GM19324 (cell line): ENCODE data around the gene ALPL.
"Not testable (repeated sequence)": the region's sequence is repeated elsewhere in the genome, so short reads cannot be mapped to it uniquely, and the experiment has no call there.

Experiments used
- ATAC-seq: cut with Tn5 transposase; IDR thresholded peaks from one replicate; pipeline ENCODE4 v1.9.1; 2021; ENCODE audit warnings: mild to moderate bottlenecking, moderate library complexity; ENCODE audit not compliant: unreplicated experiment, low FRiP score

ALPL gene

DNA sequence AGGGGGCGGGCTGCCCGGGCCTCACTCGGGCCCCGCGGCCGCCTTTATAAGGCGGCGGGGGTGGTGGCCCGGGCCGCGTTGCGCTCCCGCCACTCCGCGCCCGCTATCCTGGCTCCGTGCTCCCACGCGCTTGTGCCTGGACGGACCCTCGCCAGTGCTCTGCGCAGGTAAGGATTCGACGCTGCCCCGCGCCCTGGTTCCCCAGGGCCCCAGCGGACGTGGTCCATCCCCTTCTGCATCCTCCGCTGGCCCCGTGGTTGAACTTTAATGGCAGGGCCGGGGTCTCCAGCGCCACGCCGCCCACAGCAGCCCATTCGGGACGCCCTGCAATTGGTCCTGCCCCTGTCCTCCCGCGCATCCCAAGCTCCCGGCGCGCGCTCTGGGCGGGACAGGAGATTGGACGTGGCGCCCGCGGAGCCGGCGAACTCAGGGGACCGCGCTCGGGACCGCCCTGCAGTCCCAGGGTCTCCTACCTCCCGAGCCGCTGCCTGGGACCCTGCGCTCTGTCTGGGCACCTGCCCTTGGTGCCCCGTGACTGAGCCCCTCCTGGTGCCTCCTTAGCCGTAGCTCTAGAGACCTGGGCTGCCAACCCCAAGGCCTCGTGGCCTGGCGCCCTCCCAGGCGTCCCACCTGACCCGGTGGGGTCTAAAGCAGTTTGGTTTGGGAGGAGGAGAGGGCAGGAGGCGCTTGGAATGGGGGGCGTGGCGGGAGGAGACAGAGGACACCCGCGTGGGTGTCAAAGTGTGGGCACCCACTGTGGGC lies at the start of gene ALPL:
ALPL (plus strand) TSS at position 73 of the 762 bp plus-strand sequence. CDS start 44,659 bp downstream, outside the sequence.
- ATAC-seq: no peak

DNA sequence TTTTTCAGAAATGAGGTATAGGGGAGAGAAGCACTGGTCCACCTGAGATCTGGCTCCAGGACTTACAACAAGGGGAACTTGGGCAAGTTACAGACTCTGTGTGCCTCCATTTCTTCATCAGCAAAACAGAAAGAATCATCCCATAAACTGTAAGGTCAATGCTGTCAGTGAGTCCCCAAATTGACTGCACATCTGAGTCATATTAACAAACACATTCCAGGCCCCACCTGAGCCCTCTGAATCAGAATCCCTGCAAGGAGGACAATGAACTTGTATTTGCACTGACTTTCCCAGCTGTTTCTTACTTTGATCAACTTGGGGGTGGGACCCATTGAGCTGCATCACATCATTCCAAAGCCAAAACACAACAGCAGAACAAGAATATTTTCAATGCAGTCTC lies 44.1 kb upstream of the ALPL start:
- ATAC-seq: not testable (repeated sequence)

- ATAC-seq: not testable (repeated sequence)
These were observed 41.3 kb upstream of the ALPL start for GRCh38 chr1:21467946-21468345.

- no peak for ATAC-seq
These were observed 40.6 kb upstream of the ALPL start for GRCh38 chr1:21468599-21468998.

- no peak for ATAC-seq
These were observed 39.6 kb upstream of the ALPL start for GRCh38 chr1:21469581-21469980.

- ATAC-seq: no peak
These were observed 36.4 kb upstream of the ALPL start for GRCh38 chr1:21472861-21473260.

- ATAC-seq: no peak
These were observed 30.9 kb upstream of the ALPL start for GRCh38 chr1:21478356-21478755.

DNA sequence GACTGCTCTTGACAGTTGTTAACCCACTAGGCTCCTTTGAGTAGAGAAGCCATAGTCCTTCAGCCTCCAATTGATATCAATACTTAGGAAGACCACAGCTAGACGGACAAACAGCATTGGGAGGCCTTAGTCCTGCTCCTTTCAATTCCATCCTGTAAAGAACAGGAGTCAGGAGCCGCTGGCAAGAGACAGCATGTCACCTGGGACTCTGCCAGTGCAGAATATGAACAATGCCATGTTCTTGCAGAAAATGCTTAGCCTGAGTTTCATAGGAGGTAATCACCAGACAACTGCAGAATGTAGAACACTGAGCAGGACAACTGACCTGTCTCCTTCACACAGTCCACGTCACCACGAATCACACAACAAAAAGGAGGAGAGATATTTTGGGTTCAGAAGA lies 25.3 kb upstream of the ALPL start:
- ATAC-seq: not testable (repeated sequence)

GRCh38 chr1:21489146-21489545 lies 20.1 kb upstream of the ALPL start:
- ATAC-seq: no peak

DNA sequence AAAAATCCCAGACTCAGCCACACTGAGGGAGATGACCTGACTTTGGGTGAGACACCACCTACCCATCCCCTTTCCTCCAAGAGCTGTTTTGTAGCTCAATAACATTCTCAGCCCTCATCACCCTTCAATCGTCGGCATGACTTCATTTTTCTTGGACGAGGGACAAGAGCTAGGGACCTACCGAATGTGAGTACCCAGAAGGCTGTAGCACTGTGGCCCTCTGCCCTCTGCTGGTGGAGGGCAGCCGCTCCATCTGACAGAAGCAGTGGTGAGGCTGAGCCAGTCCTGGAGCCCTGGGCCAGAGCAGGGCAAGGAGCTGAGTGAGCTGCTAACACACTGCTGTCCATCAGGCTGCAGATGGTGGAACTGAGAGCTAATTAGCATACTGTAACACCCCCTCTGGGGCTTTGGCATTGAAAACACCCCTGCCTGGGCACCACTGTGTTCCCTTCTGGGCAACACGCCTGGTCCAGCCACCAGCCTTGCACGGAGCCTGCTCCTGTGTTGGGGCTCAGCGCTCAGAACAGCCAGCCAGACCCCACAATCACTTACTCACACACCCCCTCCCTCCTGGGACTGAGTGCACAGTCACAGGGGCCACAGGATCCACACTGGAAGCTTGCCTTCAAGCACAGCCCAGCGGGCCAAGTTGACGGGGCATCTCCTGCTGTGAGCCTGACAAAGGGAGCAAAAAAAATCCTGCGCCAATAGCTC lies 18.3 kb upstream of the ALPL start:
- no peak for ATAC-seq

DNA sequence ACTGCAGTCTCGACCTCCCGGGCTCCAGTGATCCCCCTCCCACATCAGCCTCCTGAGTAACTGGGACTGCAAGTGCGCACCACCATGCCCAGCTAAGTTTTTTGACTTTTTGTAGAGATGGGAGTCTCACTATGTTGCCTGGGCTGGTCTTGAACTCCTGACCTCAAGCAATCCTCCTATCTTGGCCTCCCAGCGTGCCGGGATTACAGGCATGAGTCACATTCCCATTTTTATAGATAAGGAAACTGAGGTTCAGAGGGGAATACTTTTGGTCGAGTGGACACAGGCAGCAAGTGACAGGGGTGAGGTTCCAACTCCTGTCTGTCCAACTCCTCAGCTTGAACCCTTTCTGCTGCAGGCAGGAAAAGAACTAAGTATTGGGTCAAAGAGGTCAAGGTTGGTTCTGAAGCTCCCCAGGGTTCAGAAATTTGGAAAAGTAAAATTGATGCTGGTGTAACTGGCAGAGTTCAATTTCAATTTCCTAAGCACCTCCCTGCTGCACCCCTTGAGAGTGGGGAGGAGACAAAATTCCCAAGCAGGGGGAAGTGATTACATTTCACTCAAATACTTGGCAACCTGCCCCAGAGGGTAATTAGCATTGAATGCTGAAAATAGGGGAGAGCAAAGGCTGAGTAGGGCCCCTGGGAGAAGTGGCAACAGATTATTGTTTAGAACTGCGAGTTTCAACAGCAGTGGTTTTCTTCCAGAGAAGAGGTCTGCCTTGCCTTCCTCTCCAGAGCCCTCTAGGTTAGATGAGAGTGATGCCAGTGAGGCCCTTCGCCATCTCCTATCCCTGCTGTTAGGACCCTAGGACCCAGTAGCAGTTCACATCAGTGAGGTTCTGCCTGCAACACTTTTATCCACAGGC lies 17.5 kb upstream of the ALPL start:
- ATAC-seq: no peak

- ATAC-seq: no peak
These were observed 16.9 kb upstream of the ALPL start for GRCh38 chr1:21492356-21492625.

GRCh38 chr1:21494196-21494595 lies 15.0 kb upstream of the ALPL start:
- ATAC-seq: no peak

GRCh38 chr1:21495225-21495820 lies 13.9 kb upstream of the ALPL start:
- no peak for ATAC-seq

- no peak for ATAC-seq
These were observed 13.2 kb upstream of the ALPL start for GRCh38 chr1:21496063-21496462.

- ATAC-seq: no peak
These were observed 12.3 kb upstream of the ALPL start for GRCh38 chr1:21496886-21497285.

GRCh38 chr1:21497466-21498061 lies 11.7 kb upstream of the ALPL start:
- ATAC-seq: no peak

GRCh38 chr1:21499283-21499950 lies 9.8 kb upstream of the ALPL start:
- ATAC-seq: no peak

DNA sequence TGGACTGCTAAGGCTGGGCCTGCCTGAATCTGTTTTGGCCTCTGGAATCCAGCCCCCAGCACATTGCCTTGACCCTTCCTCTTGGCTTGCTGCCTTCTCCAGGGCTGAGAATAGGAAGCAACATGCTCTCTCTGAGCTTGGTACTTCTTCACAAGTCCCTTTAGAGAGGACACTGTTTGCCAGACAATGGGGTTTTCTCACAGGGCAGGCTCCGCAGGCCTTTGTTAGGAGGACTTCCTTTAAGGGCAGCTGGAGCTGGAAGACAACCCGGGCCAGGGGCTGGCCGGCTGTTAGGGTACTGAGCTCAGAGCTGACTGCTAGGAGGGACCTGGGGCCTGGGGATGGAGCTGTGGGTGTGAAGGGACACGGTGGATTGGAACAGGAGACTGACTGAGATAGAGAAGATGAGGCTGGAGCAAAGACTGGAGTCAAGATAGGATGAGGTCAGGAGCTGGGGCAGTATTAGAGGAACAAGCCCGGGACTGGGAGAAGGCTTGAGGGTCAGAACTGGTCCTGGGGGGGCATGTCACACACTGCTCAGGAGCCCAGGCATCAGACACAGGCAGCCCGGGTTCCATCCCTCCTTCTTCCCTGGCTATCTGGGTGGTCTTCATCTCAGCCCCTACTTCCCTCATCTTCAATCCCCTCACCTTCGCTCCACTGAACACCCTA lies 5.4 kb upstream of the ALPL start:
- ATAC-seq: no peak
